CD14-positive monocyte (primary cell): Measurements from ENCODE around the gene IQSEC3. TPM values are rescaled to one million over a fixed set of nuclear protein-coding genes. Genes with fewer than 3 reads are reported as not detected.

Experiments used
- DNase-seq, 3 donors: peaks; one replicate each; pipeline ENCODE4 v3.0.0-alpha.2; 2011 to 2022
- H2AFZ ChIP-seq: 2 replicates; pipeline ENCODE4 v1.6.0; 2012; ENCODE audit warnings: mild to moderate bottlenecking, low read depth, low read length, inconsistent platforms; ENCODE audit not compliant: insufficient read depth, poor library complexity, severe bottlenecking
- H3K27ac ChIP-seq, 2 donors: 1 replicate in 1 of 2; 2 replicates in 1 of 2; pipeline ENCODE4 v1.5.1; 2012 to 2013; ENCODE audit warnings: low read length in 2 of 2, control low read depth in 1 of 2, inconsistent platforms in 1 of 2, low read depth in 1 of 2, mild to moderate bottlenecking in 1 of 2
- H3K27me3 ChIP-seq, 2 donors: one replicate each; pipeline versions ENCODE4 v1.6.0 to v1.6.1; 2011 to 2013; ENCODE audit warnings: low read length in 2 of 2; ENCODE audit not compliant: control insufficient read depth in 2 of 2, insufficient read depth in 2 of 2
- H3K36me3 ChIP-seq, 2 donors: replicated peaks in 1 of 2; 1 replicate in 1 of 2; 2 replicates in 1 of 2; pipeline versions ENCODE4 v1.5.1 to v1.6.1; 2012 to 2013; ENCODE audit warnings: low read length in 2 of 2, control low read depth in 1 of 2, inconsistent platforms in 1 of 2, mild to moderate bottlenecking in 1 of 2; ENCODE audit not compliant: insufficient read depth in 2 of 2, control insufficient read depth in 1 of 2
- H3K4me1 ChIP-seq, 2 donors: 1 replicate in 1 of 2; 2 replicates in 1 of 2; pipeline versions ENCODE4 v1.5.1 to v1.6.1; 2012 to 2013; ENCODE audit warnings: low read length in 2 of 2, control low read depth in 1 of 2, inconsistent platforms in 1 of 2, mild to moderate bottlenecking in 1 of 2, moderate library complexity in 1 of 2; ENCODE audit not compliant: insufficient read depth in 2 of 2, control insufficient read depth in 1 of 2
- H3K4me2 ChIP-seq: replicated peaks from 2 replicates; pipeline ENCODE3; 2012; ENCODE audit warnings: low read length, moderate library complexity, mild to moderate bottlenecking; ENCODE audit not compliant: poor library complexity, severe bottlenecking; ENCODE audit errors: extremely low read depth
- H3K4me3 ChIP-seq, 3 experiments: fragments of 200-600 bp in 1 of 3; sonication (generic) in 1 of 3; replicated peaks in 1 of 3; 1 replicate in 2 of 3; 2 replicates in 1 of 3; pipeline ENCODE4 v1.5.1; 2011 to 2013; ENCODE audit warnings: low read length in 3 of 3, mild to moderate bottlenecking in 3 of 3, control low read depth in 2 of 3, low read depth in 2 of 3, inconsistent platforms in 1 of 3, moderate library complexity in 1 of 3
- H3K79me2 ChIP-seq: 2 replicates; pipeline ENCODE4 v1.6.0; 2012; ENCODE audit warnings: mild to moderate bottlenecking, control low read depth, inconsistent platforms, low read length, moderate library complexity; ENCODE audit not compliant: insufficient read depth
- H3K9ac ChIP-seq: 2 replicates; pipeline ENCODE4 v1.6.0; 2017; ENCODE audit warnings: low read length, mild to moderate bottlenecking; ENCODE audit not compliant: insufficient read depth, poor library complexity, severe bottlenecking
- H3K9me3 ChIP-seq, 2 donors: replicated peaks in 1 of 2; 1 replicate in 1 of 2; 2 replicates in 1 of 2; pipeline versions ENCODE4 v1.5.1 to v1.6.1; 2012 to 2013; ENCODE audit warnings: low read length in 2 of 2, control low read depth in 1 of 2; ENCODE audit not compliant: control insufficient read depth in 1 of 2, insufficient read depth in 1 of 2
- H4K20me1 ChIP-seq: 2 replicates; pipeline ENCODE4 v1.6.0; 2012; ENCODE audit warnings: mild to moderate bottlenecking, low read length, control low read depth, moderate library complexity; ENCODE audit not compliant: insufficient read depth
- H3K27ac Mint-ChIP-seq, 7 donors: one replicate each; pipeline ENCODE4 v1.8.0; 2020; ENCODE audit warnings: mild to moderate bottlenecking in 7 of 7, mixed read lengths in 7 of 7, moderate library complexity in 6 of 7, inconsistent platforms in 2 of 7
- H3K27me3 Mint-ChIP-seq, 3 donors: one replicate each; pipeline ENCODE4 v1.8.0; 2021 to 2022; ENCODE audit warnings: low read depth in 3 of 3, mild to moderate bottlenecking in 3 of 3, mixed read lengths in 3 of 3, moderate library complexity in 3 of 3, inconsistent platforms in 1 of 3
- H3K36me3 Mint-ChIP-seq, 2 donors: one replicate each; pipeline ENCODE4 v1.8.0; 2020; ENCODE audit warnings: mixed read lengths in 2 of 2, inconsistent platforms in 1 of 2, mild to moderate bottlenecking in 1 of 2
- H3K4me1 Mint-ChIP-seq: one replicate; pipeline ENCODE4 v1.8.0; 2020; ENCODE audit warnings: mild to moderate bottlenecking, mixed read lengths
- H3K4me3 Mint-ChIP-seq, 2 donors: one replicate each; pipeline ENCODE4 v1.8.0; 2020; ENCODE audit warnings: mild to moderate bottlenecking in 2 of 2, mixed read lengths in 2 of 2, moderate library complexity in 1 of 2
- H3K9me3 Mint-ChIP-seq, 7 donors: one replicate each; pipeline ENCODE4 v1.8.0; 2020 to 2022; ENCODE audit warnings: mixed read lengths in 7 of 7, mild to moderate bottlenecking in 6 of 7, moderate library complexity in 6 of 7, inconsistent platforms in 2 of 7
- WGBS: methylation state at CpG from one replicate; pipeline ENCODE4 v1.1.5; 2013; ENCODE audit warnings: missing lambda C conversion rate; ENCODE audit not compliant: insufficient coverage; 5-methylcytosine and 5-hydroxymethylcytosine counted together
- intact Hi-C, 2 donors: fragments of 100-400 bp; cut with micrococcal nuclease; formaldehyde crosslinking; loops; one replicate each; pipeline versions ENCODE4 v1.15.0 to v1.15.1; 2023
- polyA plus RNA-seq, 3 donors: library from polyadenylated mRNA; depleted of rRNA in 1 of 3; unstranded in 2 of 3; stranded (reverse) in 1 of 3; fragments of 300-500 nt in 2 of 3; fragments of >200 nt in 1 of 3; fragmentation: Illumina TruSeq in 2 of 3; gene quantifications; 1 replicate in 2 of 3; 2 replicates in 1 of 3; pipeline ENCODE4 v1.2.3, GENCODE V29; 2012 to 2021
- TF ChIP-seq, protein P1 (sequence below): fragments of 200-600 bp; IDR thresholded peaks from one replicate; pipeline ENCODE4 v1.8.0; 2022; ENCODE audit warnings: antibody characterized with exemption, mild to moderate bottlenecking

IQSEC3 gene
- polyA plus RNA-seq, 3 donors = not detected

DNA sequence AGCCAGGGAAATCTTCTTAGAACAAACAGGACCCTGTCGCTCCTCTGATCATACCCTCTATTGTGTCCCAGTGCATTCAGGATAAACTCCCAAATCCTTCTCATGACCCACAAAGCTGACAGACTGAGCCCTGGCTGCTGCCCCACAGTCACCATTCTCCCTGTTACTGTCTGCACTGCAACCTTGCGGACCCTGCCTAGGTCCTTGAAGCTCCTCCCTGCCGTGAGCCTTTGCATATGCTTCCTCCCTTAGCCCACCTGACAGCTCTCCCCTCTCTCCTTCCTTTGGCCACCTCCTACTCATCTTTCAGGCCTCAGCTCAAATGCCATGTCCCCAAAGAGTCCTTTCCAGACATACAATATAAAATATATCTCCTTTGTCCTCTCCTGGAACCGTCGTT lies 85.0 kb downstream of the IQSEC3 start:
- DNase-seq = no peak
- Mint-ChIP-seq H3K27me3 (peaks cover 0 to 7% (median 0%) of the 10 kb centered on the region in 3 donors), H3K4me1 (peaks cover 7% of the 10 kb centered on the region), H3K36me3 (no peaks in the 10 kb centered on the region), H3K9me3 (peaks cover 0 to 5% (median 0%) of the 10 kb centered on the region in 7 donors), H3K4me3 (no peak overlapping the region), H3K27ac (peak overlapping the region in 2 of 7 donors; percentile 8 to 54)
- Histone ChIP-seq H3K79me2 (no peaks in the 10 kb centered on the region), H3K27me3 (no peaks in the 10 kb centered on the region), H3K27ac (no peak overlapping the region), H3K9ac (no peak overlapping the region), H3K4me1 (no peaks in the 10 kb centered on the region), H3K9me3 (no peaks in the 10 kb centered on the region), H4K20me1 (no peaks in the 10 kb centered on the region), H2AFZ (no peak overlapping the region), H3K36me3 (no peaks in the 10 kb centered on the region), H3K4me3 (no peak overlapping the region), H3K4me2 (no peak overlapping the region)
- WGBS = 90% methylated on average over 3 of the region's 5 CpGs
- intact Hi-C loops = loop anchor here in 1 of 2 donors (5.0 kb wide), 1 partner anchor 44 kb away; no protein-coding TSS in a partner anchor
- TF ChIP-seq, protein P1, sequence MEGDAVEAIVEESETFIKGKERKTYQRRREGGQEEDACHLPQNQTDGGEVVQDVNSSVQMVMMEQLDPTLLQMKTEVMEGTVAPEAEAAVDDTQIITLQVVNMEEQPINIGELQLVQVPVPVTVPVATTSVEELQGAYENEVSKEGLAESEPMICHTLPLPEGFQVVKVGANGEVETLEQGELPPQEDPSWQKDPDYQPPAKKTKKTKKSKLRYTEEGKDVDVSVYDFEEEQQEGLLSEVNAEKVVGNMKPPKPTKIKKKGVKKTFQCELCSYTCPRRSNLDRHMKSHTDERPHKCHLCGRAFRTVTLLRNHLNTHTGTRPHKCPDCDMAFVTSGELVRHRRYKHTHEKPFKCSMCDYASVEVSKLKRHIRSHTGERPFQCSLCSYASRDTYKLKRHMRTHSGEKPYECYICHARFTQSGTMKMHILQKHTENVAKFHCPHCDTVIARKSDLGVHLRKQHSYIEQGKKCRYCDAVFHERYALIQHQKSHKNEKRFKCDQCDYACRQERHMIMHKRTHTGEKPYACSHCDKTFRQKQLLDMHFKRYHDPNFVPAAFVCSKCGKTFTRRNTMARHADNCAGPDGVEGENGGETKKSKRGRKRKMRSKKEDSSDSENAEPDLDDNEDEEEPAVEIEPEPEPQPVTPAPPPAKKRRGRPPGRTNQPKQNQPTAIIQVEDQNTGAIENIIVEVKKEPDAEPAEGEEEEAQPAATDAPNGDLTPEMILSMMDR = no peak

DNA sequence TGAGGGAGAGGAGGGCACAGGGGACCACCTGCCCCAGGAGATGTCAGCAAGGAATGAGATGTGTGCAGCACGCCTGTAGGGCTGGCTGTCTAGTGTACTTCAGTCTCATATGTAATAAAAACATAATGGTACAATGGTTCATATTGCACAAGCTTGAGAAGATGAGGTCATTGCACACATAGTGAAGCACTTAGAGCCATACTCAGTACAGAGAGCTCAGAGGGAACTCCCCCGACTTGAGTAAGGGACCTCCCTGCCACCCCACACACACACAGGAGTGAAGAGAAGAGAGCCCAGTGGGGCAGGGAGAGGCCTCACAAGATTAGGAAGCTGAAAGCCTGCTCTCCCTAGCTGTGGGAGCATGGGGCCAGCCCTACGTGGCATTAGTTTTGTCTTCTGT lies 85.9 kb downstream of the IQSEC3 start:
- Mint-ChIP-seq H3K27ac (no peak overlapping the region), H3K4me3 (no peak overlapping the region), H3K27me3 (peaks cover 0 to 7% (median 0%) of the 10 kb centered on the region in 3 donors), H3K9me3 (peaks cover 0 to 5% (median 0%) of the 10 kb centered on the region in 7 donors), H3K4me1 (peaks cover 7% of the 10 kb centered on the region), H3K36me3 (no peaks in the 10 kb centered on the region)
- TF ChIP-seq, protein P1 = no peak
- Histone ChIP-seq H3K9ac (no peak overlapping the region), H3K79me2 (no peaks in the 10 kb centered on the region), H3K9me3 (no peaks in the 10 kb centered on the region), H3K4me1 (no peaks in the 10 kb centered on the region), H3K36me3 (no peaks in the 10 kb centered on the region), H3K27ac (no peak overlapping the region), H3K4me2 (no peak overlapping the region), H4K20me1 (no peaks in the 10 kb centered on the region), H3K27me3 (no peaks in the 10 kb centered on the region), H3K4me3 (no peak overlapping the region), H2AFZ (no peak overlapping the region)
- WGBS = no CpG with 5 or more reads among the region's 3 CpGs
- DNase-seq = peak in 1 of 3 donors; percentile 37
- intact Hi-C loops = loop anchor here in 1 of 2 donors (5.0 kb wide), 1 partner anchor 45 kb away; no protein-coding TSS in a partner anchor
